GM21381 (cell line): Measurements from ENCODE around the gene LIN7B.
"Not testable (repeated sequence)": the region's sequence is repeated elsewhere in the genome, so short reads cannot be mapped to it uniquely, and the experiment has no call there.

Experiments used
- ATAC-seq: cut with Tn5 transposase; IDR thresholded peaks from one replicate; pipeline ENCODE4 v1.9.1; 2021; ENCODE audit warnings: mild to moderate bottlenecking, moderate library complexity; ENCODE audit not compliant: unreplicated experiment

Gene LIN7B

GRCh38 chr19:49118565-49119410 is 4.6 kb downstream of the LIN7B start, which contains the start of gene C19orf73:
TSS of gene C19orf73 (minus strand) at chr19:49119143. CDS start at chr19:49119022, 121 bp downstream.
- peak; percentile 76 for ATAC-seq

GRCh38 chr19:49119411-49120324 is 5.5 kb downstream of the LIN7B start, which contains the start of gene PPFIA3:
TSS of gene PPFIA3 (plus strand) at chr19:49119544. CDS start at chr19:49127874, 8,330 bp downstream.
- no peak for ATAC-seq

- no peak for ATAC-seq
Measured at GRCh38 chr19:49120325-49120683, 6.1 kb downstream of the LIN7B start.

- no peak for ATAC-seq
Measured at GRCh38 chr19:49120868-49121267, 6.7 kb downstream of the LIN7B start.

- not testable (repeated sequence) for ATAC-seq
Measured at GRCh38 chr19:49121841-49122240, 7.7 kb downstream of the LIN7B start.

GRCh38 chr19:49123285-49123684 is 9.1 kb downstream of the LIN7B start:
- ATAC-seq = not testable (repeated sequence)

- ATAC-seq = no peak
Measured at GRCh38 chr19:49125025-49125731, 11.0 kb downstream of the LIN7B start.

- ATAC-seq = no peak
Measured at GRCh38 chr19:49126575-49126974, 12.4 kb downstream of the LIN7B start.

GRCh38 chr19:49127225-49127624 is 13.1 kb downstream of the LIN7B start:
- not testable (repeated sequence) for ATAC-seq

GRCh38 chr19:49127674-49128544 is 13.7 kb downstream of the LIN7B start:
- ATAC-seq = peak; percentile 90

GRCh38 chr19:49128545-49129237 is 14.5 kb downstream of the LIN7B start:
- no peak for ATAC-seq

- no peak for ATAC-seq
Measured at GRCh38 chr19:49129238-49129583, 15.0 kb downstream of the LIN7B start.

GRCh38 chr19:49130325-49130724 is 16.2 kb downstream of the LIN7B start:
- no peak for ATAC-seq

GRCh38 chr19:49132974-49133609 is 18.9 kb downstream of the LIN7B start:
- no peak for ATAC-seq

- no peak for ATAC-seq
Measured at GRCh38 chr19:49133621-49134454, 19.7 kb downstream of the LIN7B start.

- ATAC-seq = no peak
Measured at GRCh38 chr19:49135686-49136085, 21.5 kb downstream of the LIN7B start.

GRCh38 chr19:49136771-49137171 is 22.6 kb downstream of the LIN7B start:
- ATAC-seq = no peak

GRCh38 chr19:49140951-49141350 is 26.8 kb downstream of the LIN7B start:
- ATAC-seq = no peak
